PFSK-1 (cell line): Measurements from ENCODE around the gene IL1R1.

Experiments used
- FOXP2 ChIP-seq: optimal IDR thresholded peaks from 2 replicates; pipeline ENCODE3; 2011; ENCODE audit warnings: borderline replicate concordance, control low read depth, inconsistent platforms; ENCODE audit not compliant: insufficient read depth; ENCODE audit errors: extremely low read length, extremely low read depth
- POLR2AphosphoS5 ChIP-seq: IDR thresholded peaks from 2 replicates; pipeline ENCODE4 v1.6.1; 2012; ENCODE audit warnings: low read depth, mild to moderate bottlenecking, control low read depth, low read length, moderate library complexity
- REST ChIP-seq, 2 experiments: IDR thresholded peaks; 2 replicates each; pipeline versions ENCODE4 v1.6.1 to v1.8.0; 2011 to 2012; ENCODE audit warnings: low read depth in 2 of 2, low read length in 2 of 2, control low read depth in 1 of 2, inconsistent platforms in 1 of 2, mild to moderate bottlenecking in 1 of 2, moderate library complexity in 1 of 2; ENCODE audit not compliant: insufficient read depth in 1 of 2
- SIN3A ChIP-seq: IDR thresholded peaks from 2 replicates; pipeline ENCODE4 v1.6.1; 2012; ENCODE audit warnings: mild to moderate bottlenecking, low read length, moderate library complexity, borderline replicate concordance; ENCODE audit not compliant: insufficient read depth
- TAF1 ChIP-seq: IDR thresholded peaks from 2 replicates; pipeline ENCODE4 v1.6.1; 2012; ENCODE audit warnings: low read length, control low read depth, borderline replicate concordance; ENCODE audit not compliant: insufficient read depth

Gene IL1R1

GRCh38 chr2:102114290-102114721 is 28.2 kb upstream of the IL1R1 start:
- TF ChIP-seq SIN3A (no peak), FOXP2 (no peak), TAF1 (no peak), REST (IDR thresholded peaks at IDR 0.05; ENCODE audit: insufficient read depth in 1 of 2, low read depth in 2 of 2, low read length in 2 of 2) (no peak), POLR2AphosphoS5 (no peak)

- TF ChIP-seq TAF1: no peak
- no peak for TF ChIP-seq REST (IDR thresholded peaks at IDR 0.05; ENCODE audit: insufficient read depth in 1 of 2, low read depth in 2 of 2, low read length in 2 of 2)
- TF ChIP-seq FOXP2: no peak
- no peak for TF ChIP-seq POLR2AphosphoS5
These were observed 27.6 kb upstream of the IL1R1 start for GRCh38 chr2:102114851-102115497.

- TF ChIP-seq FOXP2 (peak; percentile 92), TAF1 (no peak)
These were observed 25.7 kb upstream of the IL1R1 start for GRCh38 chr2:102116630-102117471.

- no peak for TF ChIP-seq TAF1
- no peak for TF ChIP-seq REST (IDR thresholded peaks at IDR 0.05; ENCODE audit: insufficient read depth in 1 of 2, low read depth in 2 of 2, low read length in 2 of 2)
- no peak for TF ChIP-seq SIN3A
- TF ChIP-seq FOXP2: no peak
- no peak for TF ChIP-seq POLR2AphosphoS5
These were observed 25.1 kb upstream of the IL1R1 start for GRCh38 chr2:102117472-102117858.

- TF ChIP-seq TAF1: no peak
- TF ChIP-seq SIN3A: no peak
- no peak for TF ChIP-seq FOXP2
- no peak for TF ChIP-seq REST (IDR thresholded peaks at IDR 0.05; ENCODE audit: insufficient read depth in 1 of 2, low read depth in 2 of 2, low read length in 2 of 2)
- TF ChIP-seq POLR2AphosphoS5: no peak
These were observed 23.3 kb upstream of the IL1R1 start for GRCh38 chr2:102119255-102119654.
